ENCODE results near the gene NTHL1.

The NTHL1 gene

GRCh38 chr16:2008009-2008526 is 39.6 kb downstream of the NTHL1 start:
- no peak for DNase-seq (ENCODE audit: low read depth)

- no peak for DNase-seq (ENCODE audit: low read depth)
These were observed 40.4 kb downstream of the NTHL1 start for GRCh38 chr16:2007081-2007836.

GRCh38 chr16:2006317-2006716 is 41.3 kb downstream of the NTHL1 start:
- DNase-seq (ENCODE audit: low read depth): no peak

GRCh38 chr16:2005646-2006045 is 42.0 kb downstream of the NTHL1 start:
- DNase-seq (ENCODE audit: low read depth): no peak

- no peak for DNase-seq (ENCODE audit: low read depth)
These were observed 42.7 kb downstream of the NTHL1 start for GRCh38 chr16:2004795-2005517.

- peak; percentile 71 for DNase-seq (ENCODE audit: low read depth)
These were observed 43.6 kb downstream of the NTHL1 start for GRCh38 chr16:2003827-2004641.

- no peak for DNase-seq (ENCODE audit: low read depth)
These were observed 44.3 kb downstream of the NTHL1 start for GRCh38 chr16:2003231-2003826.

GRCh38 chr16:2002406-2003230 is 45.0 kb downstream of the NTHL1 start:
- DNase-seq (ENCODE audit: low read depth): no peak

- no peak for DNase-seq (ENCODE audit: low read depth)
These were observed 45.9 kb downstream of the NTHL1 start for GRCh38 chr16:2001456-2002355.

GRCh38 chr16:2001035-2001434 is 46.6 kb downstream of the NTHL1 start:
- DNase-seq (ENCODE audit: low read depth): no peak

- DNase-seq (ENCODE audit: low read depth): no peak
These were observed 47.6 kb downstream of the NTHL1 start for GRCh38 chr16:1999866-2000514.

GRCh38 chr16:1998852-1999801 is 48.5 kb downstream of the NTHL1 start:
- no peak for DNase-seq (ENCODE audit: low read depth)

GRCh38 chr16:1998360-1998835 is 49.2 kb downstream of the NTHL1 start:
- DNase-seq (ENCODE audit: low read depth): no peak

- DNase-seq (ENCODE audit: low read depth): no peak
These were observed 49.9 kb downstream of the NTHL1 start for GRCh38 chr16:1997494-1998359.

GRCh38 chr16:1993731-1994131 is 53.9 kb downstream of the NTHL1 start:
- no peak for DNase-seq (ENCODE audit: low read depth)

GRCh38 chr16:1992704-1993317 is 54.8 kb downstream of the NTHL1 start:
- no peak for DNase-seq (ENCODE audit: low read depth)

Data from T-helper 22 cell (primary cell).